Mesenchymal stem cell (in vitro differentiated cells and primary cell): ENCODE data around the gene ALK.

ENCODE experiments used
- DNase-seq: peaks from one replicate; pipeline ENCODE4 v3.0.0-alpha.2; 2013
- H2AFZ ChIP-seq: one replicate; pipeline ENCODE4 v1.6.1; 2013; ENCODE audit warnings: low read depth, mild to moderate bottlenecking, control low read depth, inconsistent platforms, low read length, moderate library complexity
- H2AK5ac ChIP-seq: 2 replicates; pipeline ENCODE4 v1.6.1; 2013; ENCODE audit warnings: low read length, moderate library complexity, mild to moderate bottlenecking, inconsistent platforms; ENCODE audit not compliant: severe bottlenecking
- H2BK120ac ChIP-seq: one replicate; pipeline ENCODE4 v1.6.1; 2013; ENCODE audit warnings: low read depth, mild to moderate bottlenecking, inconsistent platforms, low read length, moderate library complexity
- H2BK12ac ChIP-seq, 2 experiments: one replicate each; pipeline ENCODE4 v1.6.1; 2013; ENCODE audit warnings: inconsistent platforms in 2 of 2, low read length in 2 of 2, mild to moderate bottlenecking in 2 of 2, moderate library complexity in 2 of 2, control low read depth in 1 of 2
- H2BK15ac ChIP-seq: one replicate; pipeline ENCODE4 v1.6.1; 2013; ENCODE audit warnings: mild to moderate bottlenecking, low read depth, inconsistent platforms; ENCODE audit not compliant: poor library complexity, severe bottlenecking
- H2BK5ac ChIP-seq: 2 replicates; pipeline ENCODE4 v1.6.1; 2013; ENCODE audit warnings: low read depth, mild to moderate bottlenecking, low read length, control low read depth, inconsistent platforms; ENCODE audit not compliant: poor library complexity, severe bottlenecking
- H3K14ac ChIP-seq, 2 experiments: one replicate each; pipeline ENCODE4 v1.6.1; 2013; ENCODE audit warnings: inconsistent platforms in 2 of 2, low read length in 2 of 2, control low read depth in 1 of 2, mild to moderate bottlenecking in 1 of 2, moderate library complexity in 1 of 2
- H3K18ac ChIP-seq, 2 experiments: one replicate each; pipeline ENCODE4 v1.6.1; 2013; ENCODE audit warnings: inconsistent platforms in 2 of 2, low read length in 2 of 2, control low read depth in 1 of 2, low read depth in 1 of 2, mild to moderate bottlenecking in 1 of 2
- H3K23ac ChIP-seq, 2 experiments: one replicate each; pipeline ENCODE4 v1.6.1; 2013; ENCODE audit warnings: inconsistent platforms in 2 of 2, low read length in 2 of 2, mild to moderate bottlenecking in 2 of 2, moderate library complexity in 2 of 2, control low read depth in 1 of 2
- H3K27ac ChIP-seq: 2 replicates; pipeline ENCODE4 v1.5.1; 2013; ENCODE audit warnings: mild to moderate bottlenecking, moderate library complexity, low read length, control low read depth, inconsistent platforms; ENCODE audit not compliant: poor library complexity, severe bottlenecking
- H3K27me3 ChIP-seq, 2 experiments: 2 replicates each; pipeline versions ENCODE4 v1.6.1 to v1.7.0; 2013; ENCODE audit warnings: low read length in 2 of 2, mild to moderate bottlenecking in 2 of 2, moderate library complexity in 2 of 2, control low read depth in 1 of 2, inconsistent platforms in 1 of 2; ENCODE audit not compliant: control insufficient read depth in 1 of 2, insufficient read depth in 1 of 2
- H3K36me3 ChIP-seq, 2 experiments: 2 replicates each; pipeline versions ENCODE4 v1.6.1 to v1.7.0; 2013; ENCODE audit warnings: low read length in 2 of 2, control low read depth in 1 of 2, inconsistent platforms in 1 of 2, low read depth in 1 of 2, mild to moderate bottlenecking in 1 of 2; ENCODE audit not compliant: insufficient read depth in 2 of 2, control insufficient read depth in 1 of 2
- H3K4ac ChIP-seq, 2 experiments: one replicate each; pipeline ENCODE4 v1.6.1; 2013; ENCODE audit warnings: inconsistent platforms in 2 of 2, low read length in 2 of 2, mild to moderate bottlenecking in 2 of 2, moderate library complexity in 2 of 2, control low read depth in 1 of 2, low read depth in 1 of 2
- H3K4me1 ChIP-seq: 2 replicates; pipeline ENCODE4 v1.6.1; 2013; ENCODE audit warnings: low read depth, low read length, control low read depth; ENCODE audit not compliant: control insufficient read depth, insufficient read depth
- H3K4me2 ChIP-seq: 2 replicates; pipeline ENCODE4 v1.6.1; 2013; ENCODE audit warnings: low read length, mild to moderate bottlenecking, inconsistent platforms; ENCODE audit not compliant: poor library complexity, severe bottlenecking
- H3K4me3 ChIP-seq, 2 experiments: 2 replicates each; pipeline versions ENCODE4 v1.5.1 to v1.7.0; 2013; ENCODE audit warnings: low read length in 2 of 2, mild to moderate bottlenecking in 2 of 2, control low read depth in 1 of 2, low read depth in 1 of 2; ENCODE audit not compliant: insufficient read depth in 1 of 2
- H3K79me1 ChIP-seq: replicated peaks from 2 replicates; pipeline ENCODE4 v1.6.1; 2013; ENCODE audit warnings: mild to moderate bottlenecking, control low read depth, low read length, inconsistent platforms; ENCODE audit not compliant: poor library complexity, severe bottlenecking
- H3K9ac ChIP-seq: 2 replicates; pipeline ENCODE4 v1.7.0; 2013; ENCODE audit warnings: mild to moderate bottlenecking, low read length, moderate library complexity
- H3K9me3 ChIP-seq: 2 replicates; pipeline ENCODE4 v1.7.0; 2013; ENCODE audit warnings: mild to moderate bottlenecking, low read length; ENCODE audit not compliant: control insufficient read depth
- H4K8ac ChIP-seq: one replicate; pipeline ENCODE4 v1.6.1; 2013; ENCODE audit warnings: inconsistent platforms, mild to moderate bottlenecking, low read length, moderate library complexity
- H4K91ac ChIP-seq: one replicate; pipeline ENCODE4 v1.6.1; 2013; ENCODE audit warnings: mild to moderate bottlenecking, low read length, inconsistent platforms
- WGBS: methylation state at CpG from one replicate; pipeline ENCODE4 v1.1.7; 2013; ENCODE audit warnings: mixed read lengths; 5-methylcytosine and 5-hydroxymethylcytosine counted together

The ALK gene

GRCh38 chr2:29269765-29270109 lies 651.6 kb downstream of the ALK start:
- Histone ChIP-seq H3K9me3 (no peaks in the 10 kb centered on the region), H3K4ac (no peak overlapping the region), H3K4me2 (no peak overlapping the region), H2AK5ac (no peak overlapping the region), H3K36me3 (no peaks in the 10 kb centered on the region), H3K9ac (no peak overlapping the region), H3K18ac (no peak overlapping the region), H2BK15ac (no peak overlapping the region), H4K91ac (no peak overlapping the region), H4K8ac (no peak overlapping the region), H3K14ac (no peak overlapping the region), H2BK5ac (no peak overlapping the region), H3K4me1 (no peaks in the 10 kb centered on the region), H2AFZ (no peak overlapping the region), H3K79me1 (no peaks in the 10 kb centered on the region), H3K4me3 (no peak overlapping the region), H3K27ac (no peak overlapping the region), H3K27me3 (peaks cover 3 to 14% of the 10 kb centered on the region in 2 experiments), H2BK120ac (no peak overlapping the region), H2BK12ac (no peak overlapping the region), H3K23ac (no peak overlapping the region)
- 72% methylated on average over 4 of the region's 5 CpGs for WGBS
- no peak for DNase-seq

- DNase-seq = no peak
- Histone ChIP-seq H3K27ac (no peak overlapping the region), H3K36me3 (no peaks in the 10 kb centered on the region), H3K4me3 (no peak overlapping the region), H3K4me1 (no peaks in the 10 kb centered on the region), H3K14ac (no peak overlapping the region), H2BK12ac (no peak overlapping the region), H2BK15ac (no peak overlapping the region), H2AFZ (no peak overlapping the region), H4K8ac (no peak overlapping the region), H2BK5ac (no peak overlapping the region), H3K4me2 (no peak overlapping the region), H4K91ac (no peak overlapping the region), H3K23ac (no peak overlapping the region), H3K79me1 (no peaks in the 10 kb centered on the region), H2BK120ac (no peak overlapping the region), H2AK5ac (no peak overlapping the region), H3K9me3 (no peaks in the 10 kb centered on the region), H3K27me3 (peaks cover 3 to 13% of the 10 kb centered on the region in 2 experiments), H3K9ac (no peak overlapping the region), H3K18ac (no peak overlapping the region), H3K4ac (no peak overlapping the region)
- WGBS = 81% methylated on average over 11 of the region's 11 CpGs
These were observed 652.2 kb downstream of the ALK start for GRCh38 chr2:29269095-29269764.

GRCh38 chr2:29267720-29268119 lies 653.7 kb downstream of the ALK start:
- DNase-seq = no peak
- no peak overlapping the region for H4K91ac ChIP-seq
- H3K4me1 ChIP-seq = no peaks in the 10 kb centered on the region
- H4K8ac ChIP-seq = no peak overlapping the region
- no peak overlapping the region for H2AFZ ChIP-seq
- no peak overlapping the region for H2BK120ac ChIP-seq
- H2AK5ac ChIP-seq = no peak overlapping the region
- H2BK5ac ChIP-seq = no peak overlapping the region
- H3K79me1 ChIP-seq = no peaks in the 10 kb centered on the region
- no peak overlapping the region for H3K4ac ChIP-seq
- H2BK15ac ChIP-seq = no peak overlapping the region
- H3K36me3 ChIP-seq = no peaks in the 10 kb centered on the region
- H3K23ac ChIP-seq = no peak overlapping the region
- H3K14ac ChIP-seq = no peak overlapping the region
- H3K9me3 ChIP-seq = no peaks in the 10 kb centered on the region
- H2BK12ac ChIP-seq = no peak overlapping the region
- H3K9ac ChIP-seq = no peak overlapping the region
- whole genome bisulfite sequencing = 79% methylated on average over 2 of the region's 2 CpGs
- H3K4me3 ChIP-seq = no peak overlapping the region
- H3K27ac ChIP-seq = no peak overlapping the region
- H3K4me2 ChIP-seq = no peak overlapping the region
- H3K27me3 ChIP-seq = peaks cover 3 to 13% of the 10 kb centered on the region in 2 experiments
- no peak overlapping the region for H3K18ac ChIP-seq

GRCh38 chr2:29263886-29264285 lies 657.5 kb downstream of the ALK start:
- Histone ChIP-seq H3K4ac (no peak overlapping the region), H3K36me3 (no peaks in the 10 kb centered on the region), H2BK12ac (no peak overlapping the region), H4K8ac (no peak overlapping the region), H3K18ac (no peak overlapping the region), H3K4me2 (no peak overlapping the region), H2AFZ (no peak overlapping the region), H2BK15ac (no peak overlapping the region), H3K4me3 (no peak overlapping the region), H3K23ac (no peak overlapping the region), H2BK120ac (no peak overlapping the region), H3K14ac (no peak overlapping the region), H3K79me1 (no peaks in the 10 kb centered on the region), H2AK5ac (no peak overlapping the region), H3K9ac (no peak overlapping the region), H2BK5ac (no peak overlapping the region), H3K4me1 (peaks cover 3% of the 10 kb centered on the region), H3K27ac (no peak overlapping the region), H3K9me3 (no peaks in the 10 kb centered on the region), H4K91ac (no peak overlapping the region), H3K27me3 (peaks cover 0 to 4% of the 10 kb centered on the region in 2 experiments)
- no peak for DNase-seq
- 90% methylated on average over 5 of the region's 5 CpGs for WGBS
